Metanephros (tissue), 1 donor: Measurements from ENCODE around the gene CPXCR1. TPM values are rescaled to one million over a fixed set of nuclear protein-coding genes. Genes with fewer than 3 reads are reported as not detected.

Experiments
- total RNA-seq: library from RNA; depleted of rRNA; stranded (reverse); fragments of >200 nt; gene quantifications from one replicate; pipeline ENCODE4 v1.2.3, GENCODE V29; 2014

Gene CPXCR1
- not detected for total RNA-seq

GRCh38 chrX:88746925-88747324 is at the start of gene CPXCR1:
CPXCR1 (plus strand) TSS chrX:88747225; CDS start chrX:88753415, 6,190 bp downstream.

